ENCODE measurements around the gene TM4SF18.
"Not testable (repeated sequence)": the region's sequence is repeated elsewhere in the genome, so short reads cannot be mapped to it uniquely, and the experiment has no call there.

The TM4SF18 gene

DNA sequence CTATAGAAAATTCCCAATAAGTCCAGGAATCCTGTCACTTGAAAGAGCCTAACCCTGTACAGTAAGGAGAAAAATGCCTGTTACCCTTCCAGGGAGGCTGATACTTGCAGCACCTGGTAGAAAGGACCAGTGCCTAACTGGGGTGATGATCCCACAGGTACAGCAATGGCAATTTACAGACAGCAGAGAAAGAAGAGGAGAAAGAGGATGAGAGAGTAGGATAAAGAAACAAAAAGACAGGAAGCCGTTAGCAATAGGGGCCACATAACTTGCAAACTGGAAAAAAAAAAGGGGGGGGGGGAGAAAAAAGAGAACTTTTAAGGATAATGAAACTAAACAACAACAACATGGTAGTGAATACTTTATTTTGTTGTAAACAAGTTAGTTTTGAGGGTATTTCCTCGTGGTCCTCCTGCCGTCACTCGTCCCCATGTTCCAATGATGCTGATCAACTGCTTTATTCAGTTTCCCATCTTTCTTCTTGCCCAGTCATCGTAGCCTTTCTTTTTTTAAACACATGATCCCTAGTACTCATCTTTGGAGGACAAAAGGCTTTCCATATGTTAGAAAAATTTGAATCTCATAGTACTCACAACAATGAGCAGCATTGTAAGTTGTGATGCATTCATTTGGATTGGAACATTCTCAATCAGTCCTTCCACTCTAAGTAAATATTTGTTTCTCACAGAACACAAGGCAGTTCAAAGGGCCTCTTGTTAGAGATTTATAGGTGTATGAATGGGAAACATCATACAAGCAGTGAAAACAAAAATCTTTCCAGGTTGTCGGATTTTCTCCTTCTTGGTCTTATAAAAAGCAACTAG, 35.5 kb upstream of the TM4SF18 start:
- DNase-seq (ENCODE audit: low read depth, low spot score): no peak
- H3K27ac ChIP-seq: peak overlapping the region; percentile 91

DNA sequence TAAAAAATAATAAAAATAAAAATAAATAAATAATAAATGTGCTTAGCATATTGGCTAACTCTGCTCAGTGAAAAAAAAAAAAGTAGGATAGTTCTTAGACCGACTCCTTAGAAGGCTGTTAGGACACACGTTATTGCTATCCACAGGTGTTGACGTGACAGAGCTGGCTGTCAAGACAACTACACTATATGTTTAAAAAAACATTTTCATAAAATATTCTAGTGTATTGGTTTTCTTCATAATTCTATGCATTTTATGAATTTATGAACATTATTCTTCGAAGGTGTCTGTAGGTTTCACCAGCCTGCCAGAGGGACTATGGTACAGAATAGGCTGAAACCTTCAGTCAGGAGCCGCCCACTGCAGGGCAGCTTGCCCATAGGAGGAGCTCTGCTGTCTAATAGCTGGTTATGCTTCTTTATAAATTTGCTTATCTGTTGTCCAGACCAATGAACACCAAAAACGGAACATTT, 34.8 kb upstream of the TM4SF18 start:
- DNase-seq (ENCODE audit: low read depth, low spot score): no peak
- H3K27ac ChIP-seq: peak overlapping the region; percentile 91

DNA sequence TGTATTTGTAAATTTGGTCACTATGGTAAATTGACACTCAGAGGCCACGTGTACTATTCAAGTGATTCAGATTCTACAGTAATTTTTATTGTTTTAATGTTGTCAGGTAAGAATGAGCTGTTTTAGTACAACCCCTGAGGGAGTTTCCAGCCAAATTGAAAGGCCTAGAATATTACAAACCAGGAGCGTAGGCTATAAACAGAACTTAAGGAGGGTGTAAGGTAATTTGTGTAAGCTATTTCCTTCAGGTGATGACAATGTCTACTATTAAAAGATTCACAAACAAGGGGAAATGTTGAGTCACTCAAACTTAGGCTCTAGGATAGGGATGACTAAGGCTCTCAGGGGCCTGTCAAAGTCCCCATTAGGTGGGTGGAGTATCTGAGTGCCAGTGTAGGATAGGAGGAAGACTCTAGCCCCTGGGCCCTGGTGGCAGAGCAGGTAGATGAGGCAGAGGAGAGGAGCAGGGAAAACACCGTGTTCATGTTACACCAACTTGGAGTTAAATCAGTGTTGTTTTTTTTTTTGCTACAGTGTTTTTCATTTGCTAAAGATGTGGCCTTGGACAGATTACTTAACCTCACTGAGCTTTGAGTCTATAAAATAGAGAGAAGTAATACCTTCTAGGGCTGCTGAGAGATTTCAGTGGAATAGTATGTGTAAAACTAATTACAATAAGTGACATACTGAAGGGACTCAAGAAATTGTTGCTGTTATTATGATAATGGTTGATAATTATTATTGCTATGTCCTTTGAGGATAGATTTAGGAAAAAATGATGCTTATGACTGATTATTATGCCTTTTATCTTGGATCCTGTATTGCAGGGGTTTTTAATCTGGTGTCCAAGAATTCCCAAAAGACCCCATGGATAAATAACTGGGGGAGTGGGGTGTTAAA, 33.8 kb upstream of the TM4SF18 start:
- H3K27ac ChIP-seq: peak overlapping the region; percentile 91
- peak; percentile 97 for DNase-seq (ENCODE audit: low read depth, low spot score)

DNA sequence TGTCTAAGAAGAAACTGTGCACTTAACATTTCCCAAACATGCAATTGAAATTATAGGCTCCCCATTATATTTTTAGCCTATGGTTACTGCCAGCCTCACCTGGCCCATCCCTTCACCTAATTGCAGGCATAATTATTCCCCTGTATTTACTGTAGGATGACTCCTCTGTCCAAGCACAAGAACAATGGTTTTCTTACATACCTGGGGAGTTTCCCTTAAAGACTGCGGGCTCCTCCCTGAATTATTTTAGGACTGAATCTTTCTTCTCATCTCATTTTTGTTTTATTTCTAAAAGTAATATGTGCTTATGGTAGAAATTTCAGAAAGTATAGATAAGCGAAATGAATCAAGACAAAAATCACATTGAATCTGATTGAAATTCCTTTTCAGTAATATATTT, 32.6 kb upstream of the TM4SF18 start:
- peak overlapping the region; percentile 91 for H3K27ac ChIP-seq
- no peak for DNase-seq (ENCODE audit: low read depth, low spot score)

DNA sequence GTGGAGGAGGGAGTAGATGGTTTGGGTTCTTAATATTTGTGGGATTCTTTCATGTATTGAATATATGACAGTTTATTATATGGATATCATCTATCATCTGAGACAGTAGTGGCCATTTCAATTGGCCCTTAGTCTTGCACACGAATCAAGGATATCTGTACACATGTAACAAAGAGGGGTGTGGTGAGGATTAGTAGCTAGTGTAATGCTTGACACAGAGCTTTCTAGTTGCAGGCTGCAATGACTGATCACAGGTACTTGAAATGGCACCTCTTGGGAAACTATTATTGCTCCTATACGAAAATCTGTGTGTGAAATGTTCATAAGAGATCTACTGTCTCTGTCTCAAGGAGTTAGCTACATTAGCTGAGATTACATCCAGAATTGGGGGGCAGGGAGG, 31.2 kb upstream of the TM4SF18 start:
- DNase-seq (ENCODE audit: low read depth, low spot score): no peak
- H3K27ac ChIP-seq: peak overlapping the region; percentile 91

DNA sequence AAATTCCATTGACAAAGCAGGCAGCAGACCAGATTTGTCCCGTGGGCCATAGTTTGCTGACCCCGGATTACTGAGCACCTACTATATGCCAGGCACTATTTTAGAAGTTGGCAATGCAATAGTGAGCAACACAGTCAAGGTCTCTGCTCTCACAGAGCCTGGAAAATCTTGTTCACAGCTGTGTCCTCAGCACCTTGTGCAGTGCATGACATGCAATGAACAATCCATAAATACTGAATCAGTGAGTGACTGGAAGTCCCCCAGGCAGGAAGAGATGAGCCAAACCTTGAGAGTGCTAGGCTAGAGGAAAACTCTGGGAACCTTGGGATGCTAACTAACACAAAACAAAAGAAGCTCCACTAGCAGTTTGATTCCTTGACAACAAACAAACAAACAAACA, 29.6 kb upstream of the TM4SF18 start:
- H3K27ac ChIP-seq: peak overlapping the region; percentile 39
- DNase-seq (ENCODE audit: low read depth, low spot score): no peak

DNA sequence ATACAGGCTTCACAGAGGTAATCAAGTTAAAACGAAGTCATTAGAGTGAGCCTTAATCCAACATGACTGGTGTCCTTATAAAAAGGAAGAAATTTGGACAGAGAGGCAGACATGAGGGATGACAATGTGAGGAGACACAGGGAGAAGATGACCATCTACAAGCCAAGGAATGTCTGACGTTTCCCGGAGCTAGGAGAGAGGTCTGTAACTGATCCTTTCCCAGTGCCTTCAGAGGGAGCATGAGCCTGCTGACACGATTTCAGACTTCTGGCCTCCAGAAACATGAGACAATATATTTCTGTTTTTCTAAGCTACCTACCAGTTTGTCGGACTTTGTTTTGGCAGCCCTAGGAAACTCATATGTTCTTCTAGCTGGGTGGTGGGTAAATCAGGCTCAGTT, 28.9 kb upstream of the TM4SF18 start:
- no peak overlapping the region for H3K27ac ChIP-seq
- DNase-seq (ENCODE audit: low read depth, low spot score): no peak

DNA sequence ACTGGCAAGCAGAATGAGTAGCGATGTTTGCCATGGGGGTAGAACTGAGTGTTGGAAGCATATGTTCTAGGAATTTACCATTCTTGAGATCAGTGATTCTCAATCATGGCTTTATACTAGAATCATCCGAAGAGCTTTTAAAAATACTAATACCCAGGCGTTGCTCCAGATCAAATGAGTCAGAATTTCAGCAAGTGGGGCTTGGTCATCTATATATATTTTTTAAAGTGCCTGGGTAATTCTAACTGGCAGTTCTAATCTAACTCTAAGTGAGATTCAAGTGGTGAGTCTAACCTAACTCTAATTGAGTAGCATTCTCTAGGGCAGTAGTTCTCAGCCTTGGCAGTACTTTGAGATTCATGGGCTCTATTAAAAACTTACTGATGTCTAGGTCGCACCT, 23.2 kb upstream of the TM4SF18 start:
- no peak overlapping the region for H3K27ac ChIP-seq
- DNase-seq (ENCODE audit: low read depth, low spot score): no peak

DNA sequence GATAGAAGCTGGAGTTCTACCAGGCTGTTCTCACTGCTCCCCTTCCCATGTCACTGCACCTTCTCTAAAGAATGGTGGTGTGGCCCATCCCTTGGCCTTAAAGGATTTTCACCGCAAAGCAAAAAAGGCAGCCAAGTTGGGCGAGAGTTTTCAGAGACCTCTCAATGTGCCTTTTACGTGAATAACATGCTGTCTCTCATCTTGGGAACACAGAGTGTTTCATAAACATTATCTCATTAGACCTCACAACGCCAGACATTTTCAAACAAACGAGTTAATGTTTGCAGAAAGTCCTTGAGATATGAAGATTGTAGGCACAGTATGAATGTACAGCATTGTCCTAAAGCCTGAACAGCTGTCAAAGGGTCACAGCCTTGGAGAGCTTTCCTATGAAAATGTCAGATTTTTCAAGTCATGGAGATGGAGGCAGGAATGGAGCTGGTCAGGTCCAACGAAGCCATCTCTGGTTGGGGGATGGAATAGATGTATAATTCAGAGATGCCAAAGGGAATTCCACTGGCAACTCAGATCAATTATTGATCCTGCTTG, 22.7 kb upstream of the TM4SF18 start:
- no peak overlapping the region for H3K27ac ChIP-seq
- no peak for DNase-seq (ENCODE audit: low read depth, low spot score)

DNA sequence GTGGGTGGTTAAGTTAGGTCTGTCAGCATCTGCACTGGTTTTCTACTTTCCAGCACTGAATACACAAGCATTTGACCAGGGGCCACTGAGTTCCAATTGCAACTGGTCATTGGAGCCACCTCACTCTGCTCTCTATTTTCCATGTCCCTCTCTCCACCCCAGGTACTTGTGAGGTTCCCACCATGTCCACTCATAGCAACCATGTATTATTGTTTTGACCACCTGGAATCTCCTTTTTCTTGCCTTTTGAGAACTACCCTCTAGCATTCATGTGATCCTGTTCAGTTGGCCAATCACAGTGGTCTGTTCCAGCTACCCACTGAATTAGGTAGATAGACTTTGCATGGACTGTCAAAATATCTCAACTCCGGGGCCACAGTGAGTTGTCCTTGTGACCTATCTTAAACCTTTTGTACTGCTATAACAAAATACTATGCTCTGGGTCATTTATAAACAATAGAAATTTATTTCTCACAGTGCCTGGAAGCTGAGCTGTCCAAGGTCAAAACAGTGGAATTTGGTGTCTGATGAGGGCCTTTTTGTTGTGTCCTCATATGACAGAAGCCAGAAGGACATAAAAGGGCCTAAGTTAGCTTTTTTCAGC, 20.2 kb upstream of the TM4SF18 start:
- no peak overlapping the region for H3K27ac ChIP-seq
- no peak for DNase-seq (ENCODE audit: low read depth, low spot score)

DNA sequence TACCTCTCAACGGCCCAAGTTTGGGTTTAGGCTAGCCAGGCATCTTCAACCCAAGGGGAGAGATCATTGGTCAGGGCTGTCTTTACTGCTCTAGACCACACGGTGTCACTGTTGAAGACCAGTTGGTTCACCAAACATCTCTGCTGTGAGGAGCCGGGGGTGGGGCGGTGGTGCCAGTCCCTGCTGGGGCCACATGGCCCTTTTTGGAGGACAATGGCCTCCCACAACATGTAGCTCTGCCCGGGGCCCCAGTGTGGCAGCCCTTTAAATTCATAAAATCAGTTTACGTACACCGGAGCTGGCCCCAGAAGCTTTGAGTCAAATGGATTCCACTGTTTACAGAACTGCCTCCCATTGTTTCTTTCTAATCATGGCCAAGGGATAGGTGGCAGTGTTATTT, 19.1 kb upstream of the TM4SF18 start:
- no peak for DNase-seq (ENCODE audit: low read depth, low spot score)
- no peak overlapping the region for H3K27ac ChIP-seq

DNA sequence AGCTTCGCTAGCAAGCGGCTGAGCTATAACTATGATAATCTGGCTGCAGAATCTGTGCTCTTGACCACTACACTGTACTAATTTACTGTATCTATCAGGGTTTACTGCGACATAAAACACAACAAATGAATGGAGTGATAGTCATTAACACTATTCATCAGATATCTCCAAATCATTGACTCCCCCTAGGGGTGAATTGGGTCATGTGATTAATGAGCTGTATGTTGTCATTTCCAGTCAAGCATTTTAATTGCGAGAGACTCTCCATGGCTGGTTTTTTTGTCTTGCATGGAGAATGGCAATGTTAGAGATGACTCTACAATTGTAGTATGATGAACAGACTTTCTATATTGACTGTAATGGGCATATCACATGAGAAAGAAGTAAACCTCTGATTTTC, 10.5 kb upstream of the TM4SF18 start:
- H3K27ac ChIP-seq: no peak overlapping the region
- DNase-seq (ENCODE audit: low read depth, low spot score): no peak

DNA sequence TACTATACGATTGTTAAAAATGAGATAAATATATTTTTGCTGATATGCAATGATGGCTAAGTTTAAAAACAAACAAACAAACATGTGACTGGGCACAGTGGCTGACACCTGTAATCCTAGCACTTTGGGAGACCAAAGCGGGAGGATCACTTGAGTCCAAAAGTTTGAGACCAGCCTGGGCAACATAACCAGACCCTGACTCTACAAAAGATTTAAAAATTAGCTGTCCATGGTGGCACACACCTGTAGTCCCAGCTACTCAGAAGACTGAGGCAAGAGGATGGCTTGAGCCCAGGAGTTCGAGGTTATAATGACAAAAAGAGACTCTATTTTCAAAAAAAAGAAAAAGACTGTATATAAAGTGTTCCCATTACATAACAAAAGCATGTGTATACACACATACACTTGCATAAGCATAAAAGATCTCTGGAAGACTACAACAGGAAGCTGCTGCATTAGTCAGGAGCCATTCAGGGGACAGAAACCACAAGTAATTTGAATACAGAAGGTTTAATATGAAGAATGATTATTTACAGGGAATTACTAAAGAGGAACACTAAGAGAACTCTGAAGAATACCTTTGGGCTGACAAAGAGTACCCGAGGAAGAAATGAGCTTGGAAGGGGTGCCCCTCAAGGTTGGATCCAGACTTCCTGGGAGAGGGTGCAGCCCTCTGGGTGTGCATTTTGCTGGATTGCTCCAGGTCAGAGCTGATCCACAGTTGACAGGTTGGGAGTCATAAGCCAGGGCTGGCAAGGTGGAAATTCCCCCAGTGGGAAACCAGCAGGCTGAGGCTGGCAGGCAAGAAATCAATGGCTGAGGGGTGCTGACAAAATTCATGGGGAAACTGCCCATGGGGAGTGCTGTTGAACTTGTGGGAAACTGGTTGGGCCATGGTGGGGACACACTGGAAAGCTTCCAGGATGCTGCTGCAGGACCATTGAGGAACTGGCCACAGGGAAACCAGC, 9.3 kb upstream of the TM4SF18 start:
- DNase-seq (ENCODE audit: low read depth, low spot score): peak; percentile 80

DNA sequence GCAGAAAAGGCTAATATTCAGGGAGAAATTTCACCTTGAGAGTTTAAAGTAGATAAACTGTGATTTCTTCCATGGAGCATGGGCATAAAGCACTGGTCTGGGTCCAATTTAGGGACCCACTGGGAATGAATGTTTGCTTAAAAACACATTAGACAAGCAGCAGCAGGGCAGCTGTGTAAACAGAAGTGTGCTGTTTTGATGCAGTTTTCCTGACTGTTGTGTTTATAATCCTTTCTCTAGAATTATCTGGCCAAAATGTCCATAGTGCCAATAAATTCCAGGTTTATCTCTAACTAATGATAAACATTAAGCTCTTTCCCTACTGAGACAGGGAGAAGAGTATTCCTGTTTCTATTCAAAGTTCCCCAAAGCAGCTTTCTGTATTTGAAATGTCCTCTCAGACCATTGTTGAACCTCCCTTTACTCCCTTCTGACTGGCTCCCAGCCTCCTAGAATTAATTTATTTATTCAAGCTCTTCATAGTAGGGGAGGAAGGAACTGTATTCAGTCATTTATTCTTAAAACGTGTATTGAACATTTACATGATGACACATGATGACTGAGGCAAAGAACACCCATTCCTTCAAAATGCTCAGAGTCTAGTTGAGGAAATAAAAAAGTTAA, 7.0 kb upstream of the TM4SF18 start:
- no peak for DNase-seq (ENCODE audit: low read depth, low spot score)
- H3K27ac ChIP-seq: peak overlapping the region; percentile 94

More for the DNA sequence above, 9.3 kb upstream of the TM4SF18 start:
- H3K27ac ChIP-seq: peak overlapping the region; percentile 67

DNA sequence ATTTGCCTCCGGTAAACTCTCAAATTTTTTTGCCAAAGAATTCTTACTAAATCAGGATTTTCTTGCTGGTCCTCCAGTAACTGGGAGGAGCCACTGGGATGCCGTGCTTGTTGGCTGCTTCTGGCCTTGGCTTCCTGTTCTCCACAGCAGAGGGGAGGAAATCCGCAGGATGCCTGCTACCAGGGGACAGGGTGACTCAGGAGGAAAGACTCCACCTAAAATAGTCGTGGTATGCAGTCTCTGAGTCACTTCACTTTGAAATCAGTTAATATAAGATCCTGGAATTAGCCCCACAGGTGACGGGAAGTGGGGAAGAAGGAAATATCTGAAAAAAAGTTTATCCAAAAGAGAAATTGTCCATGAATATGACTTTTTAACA, 6.5 kb upstream of the TM4SF18 start:
- peak; percentile 60 for DNase-seq (ENCODE audit: low read depth, low spot score)
- peak overlapping the region; percentile 94 for H3K27ac ChIP-seq

DNA sequence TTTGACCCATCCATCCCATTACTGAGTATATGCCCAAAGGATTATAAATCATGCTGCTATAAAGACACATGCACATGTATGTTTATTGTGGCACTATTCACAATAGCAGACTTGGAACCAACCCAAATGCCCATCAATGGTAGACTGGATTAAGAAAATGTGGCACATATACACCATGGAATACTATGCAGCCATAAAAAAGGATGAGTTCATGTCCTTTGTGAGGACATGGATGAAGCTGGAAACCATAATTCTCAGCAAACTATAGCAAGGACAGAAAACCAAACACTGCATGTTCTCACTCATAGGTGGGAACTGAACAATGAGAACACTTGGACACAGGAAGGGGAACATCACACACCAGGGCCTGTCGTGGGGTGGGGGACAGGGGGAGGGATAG, 4.0 kb upstream of the TM4SF18 start:
- not testable (repeated sequence) for H3K27ac ChIP-seq; DNase-seq (ENCODE audit: low read depth, low spot score)

DNA sequence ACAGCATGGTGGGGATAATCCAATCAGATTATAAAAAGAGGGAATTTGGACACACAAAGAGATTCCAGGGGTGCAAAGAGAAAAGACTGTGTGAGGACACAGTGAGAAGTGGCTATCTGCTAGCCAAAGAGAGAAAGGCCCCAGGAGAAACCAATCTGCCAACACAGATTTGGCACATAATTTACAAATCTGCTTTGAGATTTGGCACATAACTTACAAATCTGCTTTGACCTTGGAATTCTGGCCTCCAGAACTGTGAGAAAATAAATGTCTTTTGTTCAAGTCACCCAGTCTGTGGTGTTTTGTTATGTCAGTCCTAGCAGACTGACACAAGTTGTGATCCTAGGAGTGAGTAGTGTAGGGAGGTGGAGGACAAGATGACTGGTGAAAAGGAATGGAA, 3.5 kb upstream of the TM4SF18 start:
- H3K27ac ChIP-seq: no peak overlapping the region
- DNase-seq (ENCODE audit: low read depth, low spot score): no peak

DNA sequence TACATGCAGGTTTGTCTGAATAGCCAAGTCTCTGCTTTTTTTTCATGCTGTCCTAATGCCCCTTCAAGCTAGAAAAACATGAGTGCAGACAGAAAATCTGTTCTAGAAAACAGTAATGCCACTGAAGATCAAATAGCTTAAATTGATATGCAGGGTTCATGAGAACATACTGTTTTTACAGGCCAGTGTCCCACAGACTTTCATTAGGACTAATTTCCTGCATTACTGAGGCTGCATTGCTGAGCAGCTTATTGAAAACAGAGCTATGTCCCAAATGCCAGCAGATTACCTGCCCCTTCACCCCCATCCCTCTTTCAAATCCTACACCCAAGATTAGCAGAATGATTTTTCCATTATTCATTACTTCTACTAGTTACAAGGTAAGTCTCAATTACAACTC, 665 bp downstream of the TM4SF18 start:
- DNase-seq (ENCODE audit: low read depth, low spot score): no peak
- no peak overlapping the region for H3K27ac ChIP-seq

DNA sequence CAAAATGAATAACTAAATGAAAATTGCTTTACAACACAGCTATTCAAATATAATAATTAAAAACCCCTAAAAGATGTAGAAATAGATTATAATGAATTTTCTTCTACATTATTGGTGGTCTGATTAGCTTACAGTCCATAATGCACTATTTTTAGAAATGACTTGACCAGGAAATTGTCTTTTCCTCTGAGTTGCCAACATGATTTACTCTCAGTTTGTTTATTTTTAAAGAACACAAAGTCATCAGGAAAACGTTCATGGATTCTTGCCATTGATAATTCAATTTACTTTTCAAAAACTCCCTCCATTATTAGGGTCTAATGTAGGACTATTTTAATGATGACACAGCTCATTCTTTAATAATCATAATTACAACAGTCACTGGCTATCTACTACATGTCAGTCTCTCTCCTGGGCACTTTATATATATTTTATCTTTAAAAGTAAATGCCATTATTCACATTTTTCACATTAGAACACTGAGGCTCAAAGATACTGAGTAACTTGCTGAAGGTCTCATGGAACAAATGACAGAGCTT, 1.1 kb downstream of the TM4SF18 start:
- no peak for DNase-seq (ENCODE audit: low read depth, low spot score)
- no peak overlapping the region for H3K27ac ChIP-seq

Data from epithelial cell of prostate (primary cell).